ENCODE measurements around the gene SNX5. TPM values are rescaled to one million over a fixed set of nuclear protein-coding genes. Genes with fewer than 3 reads are reported as not detected.
A peak's percentile ranks its signal among the peaks of the same experiment; 100 is the strongest.

Gene SNX5
- total and polyA plus RNA-seq, 2 of the 13 experiments (the other 11 are each of a cell fraction or from before 2014, with no cell fraction given), result 664 to 1,040 TPM

GRCh38 chr20:17985388-17986018 is 16.9 kb upstream of the SNX5 start:
- Histone ChIP-seq H4K20me1 (ENCODE audit: insufficient read depth, low read length) (no peaks in the 10 kb centered on the region), H2AFZ (ENCODE audit: low read length) (no peak overlapping the region), H3K4me2 (ENCODE audit: low read depth, low read length) (peak overlapping the region; percentile 52), H3K4me3 (replicated peaks in 1 of 3; ENCODE audit: insufficient read depth in 1 of 3, low read depth in 2 of 3, low read length in 3 of 3) (no peak overlapping the region; a peak in 1 of 6 replicates), H3K9me3 (ENCODE audit: low read length) (no peaks in the 10 kb centered on the region), H3K4me1 (ENCODE audit: insufficient read depth, low read length) (peaks cover 38% of the 10 kb centered on the region), H3K36me3 (replicated peaks in 1 of 2; ENCODE audit: control insufficient read depth in 1 of 2, insufficient read depth in 2 of 2, low read length in 2 of 2) (peaks cover 14 to 70% of the 10 kb centered on the region in 2 experiments), H3K9ac (ENCODE audit: insufficient read depth, low read depth, low read length) (peak overlapping the region; percentile 2; the same call in 1 of the 2 replicates), H3K79me2 (ENCODE audit: insufficient read depth, low read length) (peaks cover 68% of the 10 kb centered on the region), H3K27me3 (ENCODE audit: control insufficient read depth in 1 of 2, insufficient read depth in 2 of 2, low read length in 2 of 2) (no peaks in the 10 kb centered on the region), H3K27ac (ENCODE audit: extremely low read length, insufficient read depth, low read length) (peak overlapping the region; percentile 51)
- peak; percentile 99 for ATAC-seq
- DNase-seq (ENCODE audit: low spot score), result peak; percentile 98
- in situ Hi-C loops (cut with HindIII; ENCODE audit: extremely low pct_ligation_motif_present, low pct_unique_long_range_greater_than_20kb) (no loop called here), intact Hi-C loops (cut with micrococcal nuclease; ENCODE audit: unreplicated experiment) (loop anchor here (1.0 kb wide), 1 partner anchor 17 kb away; the partner anchor contains the start of gene SNX5)
- 31% methylated on average over 7 of the region's 7 CpGs for WGBS (ENCODE audit: low lambda C conversion rate)
- POLR2A ChIA-PET, result interaction anchor here (0.7 to 3.9 kb wide), 12 partner anchors 12 to 415 kb away, joined by 3 to 34 read pairs (median 4); partner anchors contain the start of genes DSTN, MGME1, RRBP1 and SNX5
- BruUV-seq (replicated peaks), result no TSS peak
- peak; percentile 87 for FAIRE-seq
- CTCF ChIA-PET (ENCODE audit: low intra/inter-chr PET ratio, low total read pairs), result interaction anchor here (0.8 kb wide), 1 partner anchor 10 kb away, joined by 4 read pairs; no protein-coding TSS in a partner anchor
- TF ChIP-seq GLI4 (CRISPR knock-in tag; IDR thresholded peaks at IDR 0.05; ENCODE audit: borderline replicate concordance), result 0 out of 2 replicates have a peak, but pooled peaks have one; percentile 25
- 0 out of 2 replicates have a peak, but pooled peaks have one; percentile 80 for TF ChIP-seq TSC22D2 (CRISPR knock-in tag; IDR thresholded peaks at IDR 0.05; ENCODE audit: borderline replicate concordance)
- peak; percentile 95 for TF ChIP-seq TGIF2 (CRISPR knock-in tag; IDR thresholded peaks at IDR 0.05)
- no peak for TF ChIP-seq ZBTB26 (CRISPR knock-in tag; IDR thresholded peaks at IDR 0.05; ENCODE audit: borderline replicate concordance)
- TF ChIP-seq GATAD1 (CRISPR knock-in tag; IDR thresholded peaks at IDR 0.05), result peak; percentile 78
- peak; percentile 99 for TF ChIP-seq HNF4A (CRISPR knock-in tag; IDR thresholded peaks at IDR 0.05)
- TF ChIP-seq SP2 (CRISPR knock-in tag; IDR thresholded peaks at IDR 0.05), result no peak
- TF ChIP-seq ZFX (CRISPR knock-in tag; IDR thresholded peaks at IDR 0.05; ENCODE audit: low read depth), result peak; percentile 46; the same call in 1 of the 2 replicates
- peak; percentile 62; the same call in 1 of the 2 replicates for TF ChIP-seq ZNF232 (CRISPR knock-in tag; IDR thresholded peaks at IDR 0.05; ENCODE audit: borderline replicate concordance)
- TF ChIP-seq CREM (IDR thresholded peaks at IDR 0.05), result peak; percentile 78
- no peak for TF ChIP-seq CREM (CRISPR knock-in tag; IDR thresholded peaks at IDR 0.05)
- TF ChIP-seq TEAD3 (CRISPR knock-in tag; optimal IDR thresholded peaks at IDR 0.05; ENCODE audit: borderline replicate concordance), result peak; percentile 96
- TF ChIP-seq ZMYM2 (CRISPR knock-in tag; IDR thresholded peaks at IDR 0.05), result peak; percentile 91
- peak; percentile 11; the same call in 1 of the 2 replicates for TF ChIP-seq STAG1 (CRISPR knock-in tag; IDR thresholded peaks at IDR 0.05)
- TF ChIP-seq GRHL1 (CRISPR knock-in tag; conservative IDR thresholded peaks at IDR 0.05), result no peak
- 0 out of 2 replicates have a peak, but pooled peaks have one; percentile 44 for TF ChIP-seq RELA (CRISPR knock-in tag; IDR thresholded peaks at IDR 0.05)
- TF ChIP-seq ZNF10 (CRISPR knock-in tag; IDR thresholded peaks at IDR 0.05; ENCODE audit: borderline replicate concordance, low read depth), result no peak
- peak; percentile 48 for TF ChIP-seq MNT (IDR thresholded peaks at IDR 0.05)
- peak; percentile 85; the same call in 1 of the 3 replicates for TF ChIP-seq MXI1 (IDR thresholded peaks at IDR 0.05; ENCODE audit: borderline replicate concordance, low read depth, low read length)
